SK-N-SH (cell line): ENCODE measurements around the gene RGL4. TPM values are rescaled to one million over a fixed set of nuclear protein-coding genes. Genes with fewer than 3 reads are reported as not detected.

Experiments
- CTCF ChIA-PET: fragments of 300-600, 350-600 bp; formaldehyde crosslinking; extraction: SDS; loops from one replicate; lab custom pipeline; 2021; lab: Yijun Ruan, JAX
- POLR2A ChIA-PET: fragments of 350-600 bp; sonication (Branson Sonifier 250); formaldehyde crosslinking; extraction: SDS; loops from one replicate; lab custom pipeline; 2020; ENCODE audit warnings: antibody characterized with exemption, inconsistent platforms; lab: Yijun Ruan, JAX
- DNase-seq: peaks from one replicate; pipeline ENCODE4 v3.0.0; 2012
- H2AFZ ChIP-seq: fragments of 200-600 bp; sonication (generic); 2 replicates; pipeline ENCODE4 v1.8.1; 2016; ENCODE audit warnings: antibody characterized with exemption, mild to moderate bottlenecking, low read depth
- H3F3A ChIP-seq: fragments of 200-600 bp; sonication (generic); replicated peaks from 2 replicates; pipeline ENCODE3; 2016; ENCODE audit warnings: antibody characterized with exemption, mild to moderate bottlenecking; ENCODE audit not compliant: insufficient read depth
- H3K27ac ChIP-seq, 2 experiments: fragments of 200-500 bp in 1 of 2; fragments of 200-600 bp in 1 of 2; sonication (Bioruptor generic) in 1 of 2; sonication (generic), shearing (Covaris generic) in 1 of 2; 2 replicates each; pipeline versions ENCODE4 v1.5.1 to v1.6.1; 2014 to 2016; ENCODE audit warnings: low read depth in 2 of 2, inconsistent platforms in 1 of 2, low read length in 1 of 2, mild to moderate bottlenecking in 1 of 2, mixed read lengths in 1 of 2
- H3K27me3 ChIP-seq: fragments of 200-600 bp; sonication (generic), shearing (Covaris generic); 2 replicates; pipeline ENCODE4 v1.6.1; 2016; ENCODE audit warnings: mixed run types; ENCODE audit not compliant: insufficient read depth
- H3K36me3 ChIP-seq, 2 experiments: fragments of 200-500 bp in 1 of 2; fragments of 200-600 bp in 1 of 2; sonication (Bioruptor generic) in 1 of 2; sonication (generic) in 1 of 2; replicated peaks in 1 of 2; 2 replicates each; pipeline versions ENCODE3 to v1.5.1; 2014 to 2016; ENCODE audit warnings: low read length in 1 of 2, mild to moderate bottlenecking in 1 of 2; ENCODE audit not compliant: insufficient read depth in 2 of 2, control insufficient read depth in 1 of 2
- H3K4me1 ChIP-seq, 2 experiments: fragments of 200-500 bp in 1 of 2; fragments of 200-600 bp in 1 of 2; sonication (Bioruptor generic) in 1 of 2; sonication (generic), shearing (Covaris generic) in 1 of 2; 2 replicates each; pipeline versions ENCODE4 v1.5.1 to v1.6.1; 2014 to 2016; ENCODE audit warnings: low read depth in 1 of 2, low read length in 1 of 2, mixed run types in 1 of 2; ENCODE audit not compliant: insufficient read depth in 2 of 2, control insufficient read depth in 1 of 2
- H3K4me2 ChIP-seq: fragments of 200-600 bp; sonication (generic), shearing (Covaris generic); 2 replicates; pipeline ENCODE4 v1.6.1; 2017; ENCODE audit warnings: mixed run types
- H3K4me3 ChIP-seq, 2 experiments: fragments of 200-500 bp in 1 of 2; fragments of 200-600 bp in 1 of 2; sonication (Bioruptor generic) in 1 of 2; sonication (generic), shearing (Covaris generic) in 1 of 2; 2 replicates each; pipeline versions ENCODE4 v1.5.1 to v1.8.1; 2014 to 2016; ENCODE audit warnings: low read depth in 2 of 2, inconsistent platforms in 1 of 2, low read length in 1 of 2, mild to moderate bottlenecking in 1 of 2, mixed read lengths in 1 of 2, moderate library complexity in 1 of 2
- H3K79me2 ChIP-seq: fragments of 200-600 bp; sonication (generic); 2 replicates; pipeline ENCODE4 v1.8.1; 2017; ENCODE audit warnings: mild to moderate bottlenecking; ENCODE audit not compliant: insufficient read depth
- H3K9ac ChIP-seq: fragments of 200-600 bp; sonication (generic); 2 replicates; pipeline ENCODE4 v1.6.1; 2017; ENCODE audit warnings: mixed run types
- H3K9me2 ChIP-seq: fragments of 200-600 bp; sonication (generic); 2 replicates; pipeline ENCODE4 v1.6.1; 2017; ENCODE audit warnings: mixed run types
- H3K9me3 ChIP-seq: fragments of 200-600 bp; sonication (generic); 2 replicates; pipeline ENCODE4 v1.6.1; 2017; ENCODE audit warnings: mixed run types, mild to moderate bottlenecking, moderate library complexity
- H4K20me1 ChIP-seq: fragments of 200-600 bp; sonication (generic); 2 replicates; pipeline ENCODE4 v1.6.1; 2017; ENCODE audit warnings: mild to moderate bottlenecking, mixed run types; ENCODE audit not compliant: insufficient read depth
- CHD2 ChIP-seq: fragments of 150-350 bp; IDR thresholded peaks from 2 replicates; pipeline ENCODE4 v1.6.1; 2018; ENCODE audit warnings: low read length; ENCODE audit not compliant: partially characterized antibody
- ELF1 ChIP-seq: IDR thresholded peaks from 2 replicates; pipeline ENCODE4 v1.4.0; 2012
- EP300 ChIP-seq, 2 experiments: IDR thresholded peaks; 2 replicates each; pipeline versions ENCODE4 v1.4.0 to v1.6.1; 2012; ENCODE audit warnings: borderline replicate concordance in 1 of 2, low read depth in 1 of 2, low read length in 1 of 2
- EZH2phosphoT487 ChIP-seq: fragments of 200-600 bp; sonication (generic); IDR thresholded peaks from 2 replicates; pipeline ENCODE4 v1.6.1; 2017; ENCODE audit warnings: low read depth, mixed run types, mild to moderate bottlenecking, antibody characterized with exemption, moderate library complexity, borderline replicate concordance
- FOXJ3 ChIP-seq: sonication (generic); formaldehyde crosslinking; IDR thresholded peaks from 2 replicates; pipeline ENCODE4 v1.5.1; 2020; ENCODE audit warnings: mild to moderate bottlenecking, missing genetic modification reagents
- GABPA ChIP-seq: IDR thresholded peaks from 2 replicates; pipeline ENCODE4 v1.4.0; 2012; ENCODE audit warnings: low read depth, mild to moderate bottlenecking
- NRF1 ChIP-seq: IDR thresholded peaks from 2 replicates; pipeline ENCODE4 v1.6.1; 2012; ENCODE audit warnings: low read depth, mild to moderate bottlenecking, low read length
- POLR2AphosphoS5 ChIP-seq: IDR thresholded peaks from 2 replicates; pipeline ENCODE4 v1.6.1; 2012; ENCODE audit warnings: low read depth, low read length
- RCOR1 ChIP-seq: fragments of 150-350 bp; IDR thresholded peaks from 2 replicates; pipeline ENCODE4 v1.6.1; 2017; ENCODE audit warnings: antibody characterized with exemption, low read length
- RFX5 ChIP-seq: IDR thresholded peaks from 2 replicates; pipeline ENCODE4 v1.6.1; 2012; ENCODE audit warnings: mild to moderate bottlenecking, improper control_type of control experiment, low read length
- SIN3A ChIP-seq: IDR thresholded peaks from 2 replicates; pipeline ENCODE4 v1.6.1; 2012; ENCODE audit warnings: low read depth, mild to moderate bottlenecking, low read length, moderate library complexity, borderline replicate concordance
- TAF1 ChIP-seq: IDR thresholded peaks from 2 replicates; pipeline ENCODE4 v1.6.1; 2012; ENCODE audit warnings: low read depth, mild to moderate bottlenecking, low read length, moderate library complexity, borderline replicate concordance
- YY1 ChIP-seq: IDR thresholded peaks from 2 replicates; pipeline ENCODE4 v1.4.0; 2012; ENCODE audit warnings: low read depth, mild to moderate bottlenecking
- WGBS: methylation state at CpG from one replicate; pipeline ENCODE4 v1.1.6; 2017; ENCODE audit warnings: low lambda C conversion rate; 5-methylcytosine and 5-hydroxymethylcytosine counted together
- polyA plus RNA-seq, 3 experiments: library from polyadenylated mRNA; depleted of rRNA; stranded (reverse); fragments of >200 nt; gene quantifications; 2 replicates each; pipeline ENCODE4 v1.2.3, GENCODE V29; 2012
- TF ChIP-seq, protein P1 (sequence below): IDR thresholded peaks from 2 replicates; pipeline ENCODE4 v1.4.0; 2012; ENCODE audit warnings: low read depth, borderline replicate concordance
- TF ChIP-seq, protein P2 (sequence below): fragments of 200-600 bp; sonication (generic); IDR thresholded peaks from 2 replicates; pipeline ENCODE4 v1.6.1; 2017; ENCODE audit warnings: antibody characterized with exemption, mild to moderate bottlenecking, moderate library complexity
- TF ChIP-seq, protein P3 (sequence below): fragments of 150-350 bp; IDR thresholded peaks from 2 replicates; pipeline ENCODE4 v1.6.1; 2016; ENCODE audit warnings: mild to moderate bottlenecking, low read depth, low read length
- TF ChIP-seq, protein P4 (sequence below): IDR thresholded peaks from 2 replicates; pipeline ENCODE4 v1.6.1; 2012; ENCODE audit warnings: mild to moderate bottlenecking, low read depth, low read length, moderate library complexity
- TF ChIP-seq, protein P5 (sequence below): fragments of 150-350 bp; IDR thresholded peaks from 2 replicates; pipeline ENCODE4 v1.6.1; 2017; ENCODE audit warnings: antibody characterized with exemption, low read length, low read depth, borderline replicate concordance

The RGL4 gene
- polyA plus RNA-seq, 1 of the 3 experiments (the other 2 are of a cell fraction), result not detected

DNA sequence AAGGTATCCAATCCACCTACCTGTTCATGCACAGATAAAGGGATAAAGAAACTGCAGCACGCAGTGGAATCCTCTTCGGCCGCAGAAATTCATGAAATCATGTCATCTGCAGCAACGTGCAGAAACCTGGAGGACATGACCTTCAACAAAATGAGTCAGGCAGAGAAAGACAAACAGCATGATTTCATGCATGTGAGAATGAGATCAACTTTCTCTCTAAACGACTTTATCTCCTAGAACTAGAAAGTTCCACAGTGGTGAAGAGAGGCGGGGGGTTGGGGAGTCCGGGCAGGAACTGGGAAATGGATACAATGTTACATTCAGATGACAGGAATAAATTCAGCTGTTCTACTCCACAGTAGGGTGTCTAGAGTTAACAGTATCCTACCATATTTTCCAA is 9.9 kb downstream of the RGL4 start:
- no peak overlapping the region for H3K27ac ChIP-seq
- POLR2A ChIA-PET, result no interaction called here
- peaks cover 30% of the 10 kb centered on the region; the same call in 1 of the 2 replicates for H3K79me2 ChIP-seq
- H3K4me1 ChIP-seq, result peaks cover 0 to 2% of the 10 kb centered on the region in 2 experiments; a peak in 1 of 4 replicates
- H3K36me3 ChIP-seq, result peaks cover 31 to 55% of the 10 kb centered on the region in 2 experiments
- H3K4me2 ChIP-seq, result no peak overlapping the region
- H3K9me2 ChIP-seq, result no peaks in the 10 kb centered on the region
- H3F3A ChIP-seq, result peaks cover 3% of the 10 kb centered on the region
- no peak overlapping the region for H2AFZ ChIP-seq
- TF ChIP-seq EZH2phosphoT487 (no peak), ELF1 (no peak), NRF1 (no peak), YY1 (no peak), POLR2AphosphoS5 (no peak), GABPA (no peak), RCOR1 (no peak), TAF1 (no peak), RFX5 (no peak), FOXJ3 (no peak), CHD2 (no peak), EP300 (IDR thresholded peaks at IDR 0.05; ENCODE audit: borderline replicate concordance in 1 of 2, low read depth in 1 of 2, low read length in 1 of 2) (no peak), SIN3A (no peak)
- TF ChIP-seq, protein P1, sequence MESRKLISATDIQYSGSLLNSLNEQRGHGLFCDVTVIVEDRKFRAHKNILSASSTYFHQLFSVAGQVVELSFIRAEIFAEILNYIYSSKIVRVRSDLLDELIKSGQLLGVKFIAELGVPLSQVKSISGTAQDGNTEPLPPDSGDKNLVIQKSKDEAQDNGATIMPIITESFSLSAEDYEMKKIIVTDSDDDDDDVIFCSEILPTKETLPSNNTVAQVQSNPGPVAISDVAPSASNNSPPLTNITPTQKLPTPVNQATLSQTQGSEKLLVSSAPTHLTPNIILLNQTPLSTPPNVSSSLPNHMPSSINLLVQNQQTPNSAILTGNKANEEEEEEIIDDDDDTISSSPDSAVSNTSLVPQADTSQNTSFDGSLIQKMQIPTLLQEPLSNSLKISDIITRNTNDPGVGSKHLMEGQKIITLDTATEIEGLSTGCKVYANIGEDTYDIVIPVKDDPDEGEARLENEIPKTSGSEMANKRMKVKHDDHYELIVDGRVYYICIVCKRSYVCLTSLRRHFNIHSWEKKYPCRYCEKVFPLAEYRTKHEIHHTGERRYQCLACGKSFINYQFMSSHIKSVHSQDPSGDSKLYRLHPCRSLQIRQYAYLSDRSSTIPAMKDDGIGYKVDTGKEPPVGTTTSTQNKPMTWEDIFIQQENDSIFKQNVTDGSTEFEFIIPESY, result no peak
- TF ChIP-seq, protein P2, sequence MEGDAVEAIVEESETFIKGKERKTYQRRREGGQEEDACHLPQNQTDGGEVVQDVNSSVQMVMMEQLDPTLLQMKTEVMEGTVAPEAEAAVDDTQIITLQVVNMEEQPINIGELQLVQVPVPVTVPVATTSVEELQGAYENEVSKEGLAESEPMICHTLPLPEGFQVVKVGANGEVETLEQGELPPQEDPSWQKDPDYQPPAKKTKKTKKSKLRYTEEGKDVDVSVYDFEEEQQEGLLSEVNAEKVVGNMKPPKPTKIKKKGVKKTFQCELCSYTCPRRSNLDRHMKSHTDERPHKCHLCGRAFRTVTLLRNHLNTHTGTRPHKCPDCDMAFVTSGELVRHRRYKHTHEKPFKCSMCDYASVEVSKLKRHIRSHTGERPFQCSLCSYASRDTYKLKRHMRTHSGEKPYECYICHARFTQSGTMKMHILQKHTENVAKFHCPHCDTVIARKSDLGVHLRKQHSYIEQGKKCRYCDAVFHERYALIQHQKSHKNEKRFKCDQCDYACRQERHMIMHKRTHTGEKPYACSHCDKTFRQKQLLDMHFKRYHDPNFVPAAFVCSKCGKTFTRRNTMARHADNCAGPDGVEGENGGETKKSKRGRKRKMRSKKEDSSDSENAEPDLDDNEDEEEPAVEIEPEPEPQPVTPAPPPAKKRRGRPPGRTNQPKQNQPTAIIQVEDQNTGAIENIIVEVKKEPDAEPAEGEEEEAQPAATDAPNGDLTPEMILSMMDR, result no peak
- TF ChIP-seq, protein P3, sequence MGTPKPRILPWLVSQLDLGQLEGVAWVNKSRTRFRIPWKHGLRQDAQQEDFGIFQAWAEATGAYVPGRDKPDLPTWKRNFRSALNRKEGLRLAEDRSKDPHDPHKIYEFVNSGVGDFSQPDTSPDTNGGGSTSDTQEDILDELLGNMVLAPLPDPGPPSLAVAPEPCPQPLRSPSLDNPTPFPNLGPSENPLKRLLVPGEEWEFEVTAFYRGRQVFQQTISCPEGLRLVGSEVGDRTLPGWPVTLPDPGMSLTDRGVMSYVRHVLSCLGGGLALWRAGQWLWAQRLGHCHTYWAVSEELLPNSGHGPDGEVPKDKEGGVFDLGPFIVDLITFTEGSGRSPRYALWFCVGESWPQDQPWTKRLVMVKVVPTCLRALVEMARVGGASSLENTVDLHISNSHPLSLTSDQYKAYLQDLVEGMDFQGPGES, result no peak
- TF ChIP-seq, protein P4, sequence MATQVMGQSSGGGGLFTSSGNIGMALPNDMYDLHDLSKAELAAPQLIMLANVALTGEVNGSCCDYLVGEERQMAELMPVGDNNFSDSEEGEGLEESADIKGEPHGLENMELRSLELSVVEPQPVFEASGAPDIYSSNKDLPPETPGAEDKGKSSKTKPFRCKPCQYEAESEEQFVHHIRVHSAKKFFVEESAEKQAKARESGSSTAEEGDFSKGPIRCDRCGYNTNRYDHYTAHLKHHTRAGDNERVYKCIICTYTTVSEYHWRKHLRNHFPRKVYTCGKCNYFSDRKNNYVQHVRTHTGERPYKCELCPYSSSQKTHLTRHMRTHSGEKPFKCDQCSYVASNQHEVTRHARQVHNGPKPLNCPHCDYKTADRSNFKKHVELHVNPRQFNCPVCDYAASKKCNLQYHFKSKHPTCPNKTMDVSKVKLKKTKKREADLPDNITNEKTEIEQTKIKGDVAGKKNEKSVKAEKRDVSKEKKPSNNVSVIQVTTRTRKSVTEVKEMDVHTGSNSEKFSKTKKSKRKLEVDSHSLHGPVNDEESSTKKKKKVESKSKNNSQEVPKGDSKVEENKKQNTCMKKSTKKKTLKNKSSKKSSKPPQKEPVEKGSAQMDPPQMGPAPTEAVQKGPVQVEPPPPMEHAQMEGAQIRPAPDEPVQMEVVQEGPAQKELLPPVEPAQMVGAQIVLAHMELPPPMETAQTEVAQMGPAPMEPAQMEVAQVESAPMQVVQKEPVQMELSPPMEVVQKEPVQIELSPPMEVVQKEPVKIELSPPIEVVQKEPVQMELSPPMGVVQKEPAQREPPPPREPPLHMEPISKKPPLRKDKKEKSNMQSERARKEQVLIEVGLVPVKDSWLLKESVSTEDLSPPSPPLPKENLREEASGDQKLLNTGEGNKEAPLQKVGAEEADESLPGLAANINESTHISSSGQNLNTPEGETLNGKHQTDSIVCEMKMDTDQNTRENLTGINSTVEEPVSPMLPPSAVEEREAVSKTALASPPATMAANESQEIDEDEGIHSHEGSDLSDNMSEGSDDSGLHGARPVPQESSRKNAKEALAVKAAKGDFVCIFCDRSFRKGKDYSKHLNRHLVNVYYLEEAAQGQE, result no peak
- TF ChIP-seq, protein P5, sequence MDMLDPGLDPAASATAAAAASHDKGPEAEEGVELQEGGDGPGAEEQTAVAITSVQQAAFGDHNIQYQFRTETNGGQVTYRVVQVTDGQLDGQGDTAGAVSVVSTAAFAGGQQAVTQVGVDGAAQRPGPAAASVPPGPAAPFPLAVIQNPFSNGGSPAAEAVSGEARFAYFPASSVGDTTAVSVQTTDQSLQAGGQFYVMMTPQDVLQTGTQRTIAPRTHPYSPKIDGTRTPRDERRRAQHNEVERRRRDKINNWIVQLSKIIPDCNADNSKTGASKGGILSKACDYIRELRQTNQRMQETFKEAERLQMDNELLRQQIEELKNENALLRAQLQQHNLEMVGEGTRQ, result no peak
- CTCF ChIA-PET, result no interaction called here
- DNase-seq, result no peak
- no peaks in the 10 kb centered on the region for H3K9me3 ChIP-seq
- no peak overlapping the region for H3K9ac ChIP-seq
- 87% methylated on average over 7 of the region's 7 CpGs for WGBS
- no peaks in the 10 kb centered on the region for H4K20me1 ChIP-seq
- H3K4me3 ChIP-seq, result no peak overlapping the region
- H3K27me3 ChIP-seq, result no peaks in the 10 kb centered on the region
